GM19193 (cell line): ENCODE results near the gene ADPGK.

ENCODE experiments used
- POLR2A ChIP-seq: IDR thresholded peaks from 4 replicates; pipeline ENCODE4 v1.6.1; 2011; ENCODE audit not compliant: insufficient read depth, insufficient read length; ENCODE audit errors: extremely low read depth

The ADPGK gene

DNA sequence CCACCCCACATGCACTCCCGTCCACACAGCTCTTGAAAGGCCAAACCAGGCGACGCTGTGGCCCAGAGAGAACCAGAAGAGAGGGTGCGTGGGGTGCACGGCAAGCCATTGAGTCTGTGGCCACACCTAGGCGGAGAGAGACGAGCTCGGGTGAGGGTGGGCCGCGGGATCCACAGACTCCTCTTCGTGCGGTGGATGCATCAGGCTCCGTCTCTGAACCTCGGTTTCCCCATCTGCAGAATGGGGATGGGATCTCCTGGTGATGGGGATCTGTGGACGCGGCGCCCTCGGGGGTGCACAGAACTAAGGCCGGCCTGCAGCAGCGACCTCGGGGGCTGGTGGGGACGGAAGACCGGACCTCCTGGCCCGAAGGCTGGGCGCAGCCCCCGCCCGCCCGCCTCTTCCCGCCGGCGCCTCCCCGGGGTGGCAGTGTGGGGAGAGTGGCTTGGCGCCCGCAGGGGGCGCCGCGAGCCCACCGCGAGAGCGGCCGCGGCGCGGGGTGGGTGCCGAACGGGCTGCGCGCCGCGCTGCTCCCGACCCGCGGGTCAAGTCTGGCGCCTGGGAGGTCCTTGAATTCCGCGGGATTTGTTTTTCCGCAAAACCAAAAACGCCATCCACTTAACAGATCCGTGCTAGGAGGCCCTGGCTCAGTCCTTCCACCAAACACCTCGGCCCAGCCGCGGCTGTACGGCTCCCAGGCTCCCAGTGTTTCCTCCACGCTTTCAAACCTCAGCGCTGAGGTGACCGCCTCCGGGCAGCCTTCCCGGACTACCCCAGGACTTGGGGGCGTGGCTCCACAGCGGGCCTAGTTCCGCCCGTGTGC, 13.2 kb upstream of the ADPGK start:
- TF ChIP-seq POLR2A, result no peak

DNA sequence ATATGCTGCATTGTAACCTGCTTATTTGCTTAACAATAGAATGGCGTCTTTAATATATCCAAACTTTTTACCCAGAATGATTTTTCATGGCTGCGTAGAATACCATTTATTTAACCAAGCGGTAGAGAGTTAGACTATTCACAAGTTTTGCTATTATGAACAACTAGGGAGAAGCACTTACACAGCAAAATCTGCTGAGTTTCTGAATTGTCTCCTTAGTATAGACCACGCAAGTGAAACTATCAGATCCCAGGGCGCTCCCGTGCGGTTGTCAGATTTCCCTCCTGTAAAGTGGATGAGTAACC, 12.6 kb upstream of the ADPGK start:
- no peak for TF ChIP-seq POLR2A

DNA sequence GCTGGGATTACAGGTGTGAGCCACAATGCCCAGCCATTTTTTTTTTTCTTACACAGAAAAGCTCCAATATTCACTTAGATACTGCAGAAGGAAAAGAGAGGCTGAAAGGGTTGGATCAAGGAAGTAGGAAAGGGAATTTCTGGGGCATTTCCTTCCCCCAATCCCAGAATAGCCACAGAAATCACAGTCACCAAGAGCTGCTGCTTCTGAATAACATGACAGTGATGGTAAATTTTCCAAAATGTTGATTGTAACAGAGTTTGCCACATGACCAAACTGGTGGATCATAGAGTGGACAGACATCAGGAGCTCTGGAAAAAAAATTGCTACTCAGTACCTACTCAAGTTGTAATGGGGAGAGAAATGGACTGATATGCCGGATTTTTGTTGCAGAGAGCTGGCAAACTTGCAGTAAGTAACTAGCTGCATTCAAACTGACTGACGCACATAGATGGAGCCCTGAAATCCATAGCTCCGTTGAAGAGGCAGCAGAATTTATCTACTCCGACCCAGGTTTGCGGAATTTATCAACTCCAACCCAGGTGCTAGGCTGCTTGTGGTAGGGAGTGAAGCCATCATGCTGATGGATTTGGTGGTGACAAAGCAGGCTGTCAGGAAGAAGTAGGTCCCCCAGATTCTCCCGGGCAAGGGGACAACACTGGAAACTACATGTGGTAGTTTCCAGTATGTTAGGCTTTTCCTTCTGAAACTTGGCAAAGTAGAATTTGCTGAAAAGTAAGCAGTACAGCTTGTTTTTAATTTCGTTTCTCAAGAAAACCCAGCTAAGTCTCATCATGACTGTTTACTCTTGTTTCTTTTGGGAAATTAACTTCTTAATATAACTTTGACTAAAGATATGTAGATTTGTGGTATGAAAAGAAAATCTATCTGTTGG, 10.5 kb upstream of the ADPGK start:
- no peak for TF ChIP-seq POLR2A

DNA sequence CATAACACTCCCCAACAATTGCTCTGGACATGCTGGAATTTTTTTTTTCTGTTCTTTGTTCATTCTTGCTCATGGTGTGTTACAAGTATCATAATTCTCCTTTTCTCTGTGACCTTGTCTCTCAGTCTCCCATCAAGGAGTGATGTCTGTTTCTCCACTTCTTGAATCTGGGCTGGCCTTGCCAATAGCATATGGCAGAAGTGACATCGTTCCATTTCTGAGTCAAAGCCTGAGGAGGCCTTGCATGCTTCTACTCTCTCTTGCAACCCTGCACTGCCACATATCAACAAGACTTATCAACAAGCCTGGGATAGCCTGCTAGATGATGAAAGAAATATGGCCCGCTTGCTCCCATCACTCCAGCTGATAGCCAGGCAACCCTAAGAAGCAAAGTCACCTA, 8.9 kb upstream of the ADPGK start:
- TF ChIP-seq POLR2A, result no peak

DNA sequence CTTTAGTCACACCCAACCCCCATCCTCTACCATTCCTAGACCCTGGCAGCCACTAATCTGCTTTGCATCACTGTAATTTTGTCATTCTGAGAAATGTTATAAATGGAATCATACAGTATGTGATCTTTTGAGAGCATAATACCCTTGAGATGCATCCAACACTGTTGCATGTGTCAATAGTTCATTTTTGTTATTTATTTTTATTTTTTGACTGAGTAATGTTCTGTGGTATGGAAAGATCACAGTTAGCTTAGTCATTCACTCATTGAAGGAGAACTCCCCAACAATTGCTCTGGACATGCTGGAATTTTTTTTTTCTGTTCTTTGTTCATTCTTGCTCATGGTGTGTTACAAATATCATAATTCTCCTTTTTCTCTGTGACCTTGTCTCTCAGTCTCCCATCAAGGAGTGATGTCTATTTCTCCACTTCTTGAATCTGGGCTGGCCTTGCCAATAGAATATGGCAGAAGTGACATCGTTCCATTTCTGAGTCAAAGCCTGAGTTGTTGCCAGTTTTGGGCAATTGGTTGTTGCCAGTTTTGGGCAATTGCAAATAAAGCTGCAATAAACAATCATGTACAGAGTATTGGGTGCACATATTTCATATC, 6.8 kb upstream of the ADPGK start:
- TF ChIP-seq POLR2A, result no peak

DNA sequence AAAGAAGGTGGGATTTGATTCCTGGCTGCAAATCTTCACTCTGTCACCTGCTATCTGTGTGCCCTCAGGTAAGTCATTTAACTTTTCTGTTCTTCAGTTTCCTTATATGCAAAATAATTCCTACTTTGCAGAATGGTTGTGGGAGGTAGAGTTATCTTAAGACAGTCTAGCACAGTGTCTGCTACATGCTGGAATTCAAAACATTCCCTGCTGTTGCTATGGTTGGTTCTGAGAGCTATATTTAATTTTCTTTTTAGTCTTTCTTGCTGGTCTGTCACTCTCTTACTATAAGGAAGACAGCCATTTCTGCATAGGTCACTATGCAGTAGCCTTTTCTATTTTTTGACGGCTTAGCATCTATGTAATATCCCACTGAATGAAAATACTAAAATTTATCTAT, 4.0 kb upstream of the ADPGK start:
- TF ChIP-seq POLR2A, result no peak

DNA sequence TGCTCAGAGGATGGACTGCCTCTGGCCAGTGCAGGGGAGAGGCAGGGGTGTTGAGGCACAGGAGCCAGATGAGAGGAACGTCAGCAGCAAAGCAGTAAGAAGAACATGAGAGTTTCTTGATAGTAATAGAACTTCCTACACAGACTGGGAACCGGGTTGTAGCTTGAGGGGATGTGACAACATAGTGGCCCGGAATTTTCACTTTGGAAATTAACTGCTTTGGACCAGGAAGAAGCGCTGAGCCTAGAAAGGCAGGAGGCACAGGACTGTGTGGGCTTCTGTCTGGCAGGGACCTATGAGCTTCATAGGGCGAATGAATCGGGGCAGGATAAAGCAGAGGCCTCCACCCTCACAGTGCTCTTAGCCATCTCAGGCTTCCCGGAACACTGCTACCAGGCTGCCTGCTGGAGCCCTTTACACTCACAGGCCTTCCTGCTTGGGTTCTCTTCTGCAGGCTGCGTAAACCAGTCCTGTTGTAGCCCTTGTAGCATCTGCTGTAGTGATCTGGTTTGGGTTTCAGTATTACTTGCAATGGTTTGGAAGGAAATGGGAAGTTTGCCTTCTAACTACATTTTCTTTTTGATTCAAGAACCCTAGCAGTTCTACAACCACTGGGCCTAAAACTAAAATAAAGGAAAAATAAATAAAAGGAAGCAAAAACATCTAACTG, 3.3 kb upstream of the ADPGK start:
- no peak for TF ChIP-seq POLR2A

DNA sequence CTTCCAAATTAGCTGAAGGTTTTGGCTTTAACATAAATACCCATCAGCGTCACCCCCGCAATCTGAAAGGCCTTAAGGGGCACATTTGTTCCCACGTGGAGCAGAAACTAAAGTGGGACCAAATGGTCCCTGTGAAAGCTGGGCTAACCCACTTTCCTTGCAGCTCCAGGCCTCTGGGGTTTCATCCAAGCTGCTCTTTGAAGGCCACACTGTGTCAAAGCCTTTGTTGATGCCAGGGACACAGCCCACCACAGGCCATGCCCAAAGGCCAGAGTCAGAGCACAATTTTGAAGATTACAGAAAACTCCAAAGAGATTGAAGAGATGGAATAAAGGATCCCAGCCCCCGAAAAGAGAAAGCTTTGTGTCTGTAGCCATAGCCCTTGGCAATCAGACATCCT, 2.7 kb upstream of the ADPGK start:
- TF ChIP-seq POLR2A, result no peak

DNA sequence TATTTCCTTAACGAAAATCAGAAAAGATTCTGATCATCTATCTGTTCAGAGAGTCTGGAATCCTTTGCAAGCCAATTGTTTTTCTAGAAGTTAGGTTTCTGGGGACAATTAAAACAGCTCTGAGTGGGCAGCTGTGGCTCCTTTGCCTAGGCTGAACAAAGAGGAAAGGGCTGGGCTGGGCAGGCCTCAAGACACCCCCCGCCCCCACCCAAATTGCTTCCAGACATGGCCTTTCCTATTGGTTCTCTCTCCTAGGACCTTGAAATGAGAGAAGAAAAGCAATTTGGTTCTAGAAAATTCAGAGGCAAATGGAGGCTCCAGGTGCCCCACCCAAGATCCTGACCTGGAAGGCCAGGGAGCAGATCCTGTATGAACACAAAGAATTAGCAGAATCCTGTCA, 2.3 kb upstream of the ADPGK start:
- no peak for TF ChIP-seq POLR2A

DNA sequence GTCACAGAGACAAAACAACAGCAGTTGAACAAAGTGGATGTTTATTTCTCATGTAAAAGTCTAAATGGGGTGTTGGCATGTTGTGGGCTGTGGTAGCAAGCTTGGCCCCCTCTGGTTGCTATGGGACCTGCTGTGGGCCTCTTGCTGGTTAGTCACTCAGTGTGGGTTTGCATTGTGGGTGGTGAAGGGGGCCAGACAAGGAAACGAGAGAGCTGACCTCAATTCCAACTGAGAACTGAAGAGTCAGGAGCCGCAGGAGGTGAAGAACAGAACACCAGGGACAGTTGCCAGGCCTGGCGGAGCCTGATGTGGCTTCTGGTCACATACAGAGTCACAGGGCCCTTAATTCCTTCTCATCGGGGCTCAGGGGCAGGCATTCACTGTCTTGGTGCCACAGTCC, 1.9 kb upstream of the ADPGK start:
- no peak for TF ChIP-seq POLR2A

DNA sequence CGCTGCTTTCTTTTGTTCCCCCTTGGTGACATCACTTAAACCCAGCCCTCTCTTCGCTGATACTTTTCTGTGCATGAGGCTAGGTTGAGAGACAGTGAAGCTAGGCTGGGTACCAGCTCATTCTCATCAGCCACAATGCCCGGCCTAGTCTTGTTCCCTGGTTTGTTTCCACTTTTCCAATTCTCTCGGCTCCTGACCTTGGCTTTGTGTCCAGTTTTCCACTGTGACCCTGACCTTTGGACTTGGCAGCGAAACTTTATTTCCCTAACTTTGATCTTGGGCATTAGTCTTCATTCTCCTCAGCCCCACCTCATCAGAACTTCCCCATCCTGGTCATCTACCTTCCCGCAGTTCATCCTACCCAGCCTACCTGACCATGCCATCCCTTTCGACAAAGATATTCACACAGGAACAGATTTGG, 908 bp upstream of the ADPGK start:
- no peak for TF ChIP-seq POLR2A

DNA sequence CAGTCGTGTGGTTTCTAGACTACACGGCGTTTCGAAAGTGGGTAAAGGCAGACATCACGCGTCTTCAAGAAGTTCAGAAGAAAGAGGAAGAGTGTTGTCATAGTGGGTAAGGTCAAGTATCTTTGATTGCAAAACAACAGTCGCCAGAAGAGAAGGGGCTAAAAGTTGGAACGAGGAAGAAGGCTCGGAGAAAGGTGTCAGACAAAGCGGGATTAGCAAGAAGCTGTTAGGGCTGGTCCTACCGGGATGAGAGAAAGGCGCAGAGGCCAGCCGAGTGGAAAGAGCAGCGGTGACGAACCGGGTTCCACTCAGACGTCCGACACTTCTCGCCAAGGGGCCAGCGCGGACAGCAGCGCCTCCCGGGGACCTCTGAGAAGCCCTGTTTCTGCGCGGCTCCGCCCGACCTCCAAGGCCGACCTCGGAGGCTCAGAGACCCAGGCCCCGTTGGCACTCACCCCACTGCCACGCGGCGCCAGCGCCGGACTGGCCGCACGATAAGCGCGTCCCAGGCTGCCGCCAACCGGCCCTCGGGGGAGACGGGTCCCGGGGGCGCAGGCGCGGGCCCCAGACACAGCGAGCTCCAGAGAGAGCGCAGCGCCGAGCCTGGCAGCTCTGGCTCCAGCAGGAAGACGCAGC, 436 bp downstream of the ADPGK start:
- TF ChIP-seq POLR2A, result no peak

DNA sequence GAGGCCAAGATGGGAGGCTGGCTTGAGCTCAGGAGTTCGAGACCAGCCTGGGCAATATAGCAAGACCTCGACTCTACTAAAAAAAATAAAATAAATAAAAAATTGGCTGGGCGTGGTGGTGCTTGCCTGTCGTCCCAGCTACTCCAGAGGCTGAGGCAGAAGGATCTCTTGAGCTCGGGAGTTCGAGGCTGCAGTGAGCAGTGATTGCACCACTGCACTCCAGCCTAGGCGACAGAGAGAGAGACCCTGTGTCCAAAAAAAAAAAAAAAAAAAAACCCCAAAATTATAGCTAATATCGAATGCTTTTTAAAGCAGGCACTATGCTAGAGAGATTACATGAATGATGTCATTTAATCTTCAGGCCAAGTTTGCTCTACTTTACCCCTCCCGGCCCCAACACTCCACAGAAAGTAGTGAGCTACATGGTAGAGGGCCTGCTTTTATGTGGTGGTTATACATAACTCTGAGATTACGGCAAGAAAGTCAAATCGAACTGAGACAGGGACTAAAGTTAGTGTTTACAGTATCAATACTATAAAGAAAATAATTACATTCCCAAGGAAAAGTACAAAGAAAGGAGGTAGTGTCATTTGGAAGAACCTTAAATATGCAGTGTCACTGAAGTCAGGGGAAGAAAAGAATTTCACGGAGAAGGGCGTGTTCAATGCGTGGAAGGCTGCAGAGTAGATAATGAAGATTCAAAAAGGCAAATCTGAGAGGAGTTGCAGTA, 1.1 kb downstream of the ADPGK start:
- no peak for TF ChIP-seq POLR2A

DNA sequence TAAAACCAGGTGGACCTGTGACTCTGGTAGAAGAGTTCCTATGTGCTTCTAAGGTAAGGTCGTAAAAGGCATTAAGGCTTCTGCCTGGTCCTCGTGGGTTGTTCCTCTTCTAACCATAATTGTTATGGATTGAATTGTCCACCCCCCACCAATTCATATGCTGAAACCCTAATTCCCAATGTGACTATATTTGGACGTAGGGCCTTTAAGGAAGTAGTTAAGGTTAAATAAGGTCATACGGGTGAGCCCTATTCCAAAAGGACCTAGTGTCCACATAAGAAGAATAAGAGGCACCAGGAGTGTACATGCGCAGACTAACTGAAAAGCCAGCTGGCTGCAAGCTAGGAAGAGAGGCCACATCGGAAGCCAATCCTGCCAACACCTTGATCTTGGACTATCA, 1.9 kb downstream of the ADPGK start:
- TF ChIP-seq POLR2A, result no peak
